Spinal cord (tissue), 10 donors: ENCODE measurements around the gene CD93. TPM values are rescaled to one million over a fixed set of nuclear protein-coding genes. Genes with fewer than 3 reads are reported as not detected.

Experiments used
- DNase-seq, 6 donors: peaks; one replicate each; pipeline versions ENCODE4 v3.0.0 to v3.0.0-alpha.2; 2013 to 2015; ENCODE audit warnings: low spot score in 6 of 6, low read depth in 4 of 6
- H3K27ac ChIP-seq: one replicate; pipeline ENCODE4 v1.5.1; 2013; ENCODE audit warnings: low read depth, low read length, control low read depth
- H3K27me3 ChIP-seq: one replicate; pipeline ENCODE4 v1.6.1; 2013; ENCODE audit warnings: low read length; ENCODE audit not compliant: control insufficient read depth, insufficient read depth
- H3K36me3 ChIP-seq: one replicate; pipeline ENCODE4 v1.6.1; 2013; ENCODE audit warnings: low read length; ENCODE audit not compliant: control insufficient read depth, insufficient read depth
- H3K4me1 ChIP-seq: one replicate; pipeline ENCODE4 v1.6.1; 2013; ENCODE audit warnings: low read length; ENCODE audit not compliant: control insufficient read depth, insufficient read depth
- H3K4me3 ChIP-seq: one replicate; pipeline ENCODE4 v1.5.1; 2013; ENCODE audit warnings: low read depth, low read length, control low read depth
- H3K9me3 ChIP-seq: one replicate; pipeline ENCODE4 v1.6.1; 2013; ENCODE audit warnings: low read length; ENCODE audit not compliant: control insufficient read depth, insufficient read depth
- WGBS: methylation state at CpG from one replicate; pipeline ENCODE4 v1.1.5; 2013; ENCODE audit warnings: missing lambda C conversion rate; ENCODE audit not compliant: insufficient coverage; 5-methylcytosine and 5-hydroxymethylcytosine counted together
- long read RNA-seq, 4 donors: transcript quantifications; one replicate each; lab custom pipeline, GENCODE V29; 2026
- polyA plus RNA-seq, 2 donors: library from polyadenylated mRNA; unstranded; fragments of 120-200 nt; gene quantifications; one replicate each; pipeline ENCODE4 v1.2.1, GENCODE V29; 2013; ENCODE audit not compliant: insufficient read length in 2 of 2
- total RNA-seq, 2 donors: library from RNA; depleted of rRNA in 1 of 2; stranded (reverse); fragments of 120-200 nt in 1 of 2; fragments of >200 nt in 1 of 2; gene quantifications; one replicate each; pipeline versions ENCODE4 v1.2.3 to v1.2.4, GENCODE V29; 2013 to 2014
- donor health status: healthy.

CD93 gene
- total RNA-seq (10 to 100 TPM; 33.4 to 54.5 TPM), polyA plus RNA-seq (10 to 100 TPM; 19.6 to 19.8 TPM)
- long read RNA-seq, donor 1, full-length matches to known transcripts: 9 of 9 reads
- long read RNA-seq, donor 1, partial matches to known transcripts: 0 of 9 reads
- long read RNA-seq, donor 1, other reads (novel, unspliced or antisense): 0 of 9 reads
- long read RNA-seq, donor 2, full-length matches to known transcripts: 2 of 2 reads
- long read RNA-seq, donor 2, partial matches to known transcripts: 0 of 2 reads
- long read RNA-seq, donor 2, other reads (novel, unspliced or antisense): 0 of 2 reads
- long read RNA-seq, donor 3, full-length matches to known transcripts: 6 of 6 reads
- long read RNA-seq, donor 3, partial matches to known transcripts: 0 of 6 reads
- long read RNA-seq, donor 3, other reads (novel, unspliced or antisense): 0 of 6 reads
- long read RNA-seq, donor 4, full-length matches to known transcripts: 15 of 15 reads
- long read RNA-seq, donor 4, partial matches to known transcripts: 0 of 15 reads
- long read RNA-seq, donor 4, other reads (novel, unspliced or antisense): 0 of 15 reads

- no peaks in the 10 kb centered on the region for H3K27me3 ChIP-seq
- 39% methylated on average over 26 of the region's 28 CpGs for WGBS
- H3K36me3 ChIP-seq: no peaks in the 10 kb centered on the region
- H3K4me3 ChIP-seq: peak within 1 kb of the TSS; percentile 20
- peaks cover 25% of the 10 kb centered on the region for H3K4me1 ChIP-seq
- DNase-seq: peak in 2 of 6 donors; percentile 33 to 38
- H3K27ac ChIP-seq: peak within 1 kb of the TSS; percentile 63
- H3K9me3 ChIP-seq: no peaks in the 10 kb centered on the region
Measured at GRCh38 chr20:23086056-23086566, at the start of gene CD93. Gene CD93 (minus strand): TSS chr20:23086324. CDS start chr20:23086192, 132 bp downstream.

GRCh38 chr20:23133560-23133998, 47.5 kb upstream of the CD93 start:
- no peak overlapping the region for H3K27ac ChIP-seq
- WGBS: 100% methylated on average over 6 of the region's 8 CpGs

GRCh38 chr20:23132930-23133559, 46.9 kb upstream of the CD93 start:
- Histone ChIP-seq H3K27ac (no peak overlapping the region), H3K27me3 (no peaks in the 10 kb centered on the region), H3K9me3 (no peaks in the 10 kb centered on the region), H3K4me3 (no peak overlapping the region), H3K36me3 (no peaks in the 10 kb centered on the region), H3K4me1 (peaks cover 7% of the 10 kb centered on the region)
- 83% methylated on average over 2 of the region's 7 CpGs for WGBS
- peak in 1 of 6 donors; percentile 17 for DNase-seq

More at GRCh38 chr20:23133560-23133998, 47.5 kb upstream of the CD93 start:
- no peak for DNase-seq
- H3K4me1 ChIP-seq: peaks cover 6% of the 10 kb centered on the region
- H3K27me3 ChIP-seq: no peaks in the 10 kb centered on the region
- H3K4me3 ChIP-seq: no peak overlapping the region
- H3K9me3 ChIP-seq: no peaks in the 10 kb centered on the region
- no peaks in the 10 kb centered on the region for H3K36me3 ChIP-seq

GRCh38 chr20:23132293-23132929, 46.3 kb upstream of the CD93 start:
- WGBS: 92% methylated on average over 9 of the region's 14 CpGs
- no peak overlapping the region for H3K27ac ChIP-seq
- H3K4me1 ChIP-seq: peaks cover 11% of the 10 kb centered on the region

GRCh38 chr20:23131766-23132165, 45.6 kb upstream of the CD93 start:
- WGBS: 88% methylated on average over 5 of the region's 11 CpGs
- no peaks in the 10 kb centered on the region for H3K36me3 ChIP-seq
- H3K9me3 ChIP-seq: no peaks in the 10 kb centered on the region

More at GRCh38 chr20:23132293-23132929, 46.3 kb upstream of the CD93 start:
- Histone ChIP-seq H3K4me3 (no peak overlapping the region), H3K27me3 (no peaks in the 10 kb centered on the region), H3K9me3 (no peaks in the 10 kb centered on the region), H3K36me3 (no peaks in the 10 kb centered on the region)
- no peak for DNase-seq

GRCh38 chr20:23130622-23131140, 44.6 kb upstream of the CD93 start:
- Histone ChIP-seq H3K4me3 (no peak overlapping the region), H3K9me3 (no peaks in the 10 kb centered on the region), H3K4me1 (peaks cover 19% of the 10 kb centered on the region), H3K36me3 (no peaks in the 10 kb centered on the region), H3K27ac (no peak overlapping the region), H3K27me3 (no peaks in the 10 kb centered on the region)
- WGBS: 80% methylated on average over 1 of the region's 4 CpGs
- peak in 1 of 6 donors; percentile 37 for DNase-seq

More at GRCh38 chr20:23131766-23132165, 45.6 kb upstream of the CD93 start:
- Histone ChIP-seq H3K27ac (no peak overlapping the region), H3K27me3 (no peaks in the 10 kb centered on the region), H3K4me3 (no peak overlapping the region), H3K4me1 (peaks cover 11% of the 10 kb centered on the region)
- no peak for DNase-seq

- H3K27me3 ChIP-seq: no peaks in the 10 kb centered on the region
- WGBS: 85% methylated on average over 11 of the region's 12 CpGs
- no peaks in the 10 kb centered on the region for H3K36me3 ChIP-seq
- H3K4me3 ChIP-seq: no peak overlapping the region
- DNase-seq: no peak
- peaks cover 25% of the 10 kb centered on the region for H3K4me1 ChIP-seq
- H3K27ac ChIP-seq: no peak overlapping the region
- H3K9me3 ChIP-seq: no peaks in the 10 kb centered on the region
Measured at GRCh38 chr20:23129891-23130621, 43.9 kb upstream of the CD93 start.

GRCh38 chr20:23129266-23129665, 43.1 kb upstream of the CD93 start:
- H3K27ac ChIP-seq: no peak overlapping the region
- no peak for DNase-seq
- H3K4me3 ChIP-seq: no peak overlapping the region
- H3K27me3 ChIP-seq: no peaks in the 10 kb centered on the region
- no peaks in the 10 kb centered on the region for H3K36me3 ChIP-seq
- WGBS: 100% methylated on average over 2 of the region's 2 CpGs
- H3K9me3 ChIP-seq: no peaks in the 10 kb centered on the region
- peaks cover 26% of the 10 kb centered on the region for H3K4me1 ChIP-seq
